ENCODE results near the gene SCNN1B.

- TF ChIP-seq CTCF (IDR thresholded peaks at IDR 0.05) (no peak), POLR2A (IDR thresholded peaks at IDR 0.05) (no peak), POLR2AphosphoS5 (IDR thresholded peaks at IDR 0.05) (no peak)
Measured at GRCh38 chr16:23283571-23283970, 18.5 kb upstream of the SCNN1B start.

Measured in breast epithelium (tissue), 3 donors.